HS-27A (cell line): Measurements from ENCODE around the gene CDC5L.
"Not testable (repeated sequence)": the region's sequence is repeated elsewhere in the genome, so short reads cannot be mapped to it uniquely, and the experiment has no call there.

Source experiments
- DNase-seq: peaks from one replicate; pipeline ENCODE4 v3.0.0-alpha.2; 2012; ENCODE audit warnings: low read depth, missing footprints

CDC5L gene

DNA sequence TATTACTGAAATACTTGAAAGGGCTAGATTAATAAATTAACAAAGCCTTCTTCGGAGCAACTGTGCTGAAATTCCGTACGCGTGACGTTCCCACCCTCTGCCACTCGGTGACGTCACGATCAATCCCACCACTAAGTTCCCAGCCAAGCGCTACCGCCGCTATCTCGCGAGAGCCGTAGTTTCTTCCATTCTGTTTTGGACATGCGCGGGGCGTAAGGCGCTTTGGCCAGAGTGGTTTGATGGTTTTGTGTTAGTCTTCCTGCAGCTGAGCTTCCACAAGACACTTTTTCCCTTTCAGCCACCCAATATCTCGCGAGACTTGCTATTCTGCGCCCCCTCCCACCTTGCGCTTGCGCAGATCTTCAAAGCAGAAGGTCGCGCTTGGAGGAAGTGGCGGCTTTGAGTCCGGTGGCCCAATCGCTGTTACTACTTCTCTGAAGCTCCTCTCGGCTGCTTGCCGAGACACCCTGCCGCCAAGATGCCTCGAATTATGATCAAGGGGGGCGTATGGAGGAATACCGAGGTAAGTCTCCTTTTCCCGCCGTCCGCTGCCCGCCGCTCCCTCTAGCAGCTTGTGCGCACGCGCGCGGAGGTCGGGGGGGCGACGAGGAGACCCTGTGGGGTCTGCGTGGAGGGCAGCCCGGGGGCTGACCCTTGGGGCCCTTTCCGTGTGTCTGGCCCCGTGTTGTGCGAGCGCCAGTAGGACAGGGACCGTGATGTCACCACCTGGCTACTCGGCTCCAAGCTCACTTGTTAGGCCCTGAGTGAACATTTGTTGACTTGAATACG, at the start of gene CDC5L:
Gene CDC5L (plus strand): TSS at position 361 of the 789 bp plus-strand sequence. CDS start 118 bp downstream, at position 479.
- peak; percentile 99 for DNase-seq

DNA sequence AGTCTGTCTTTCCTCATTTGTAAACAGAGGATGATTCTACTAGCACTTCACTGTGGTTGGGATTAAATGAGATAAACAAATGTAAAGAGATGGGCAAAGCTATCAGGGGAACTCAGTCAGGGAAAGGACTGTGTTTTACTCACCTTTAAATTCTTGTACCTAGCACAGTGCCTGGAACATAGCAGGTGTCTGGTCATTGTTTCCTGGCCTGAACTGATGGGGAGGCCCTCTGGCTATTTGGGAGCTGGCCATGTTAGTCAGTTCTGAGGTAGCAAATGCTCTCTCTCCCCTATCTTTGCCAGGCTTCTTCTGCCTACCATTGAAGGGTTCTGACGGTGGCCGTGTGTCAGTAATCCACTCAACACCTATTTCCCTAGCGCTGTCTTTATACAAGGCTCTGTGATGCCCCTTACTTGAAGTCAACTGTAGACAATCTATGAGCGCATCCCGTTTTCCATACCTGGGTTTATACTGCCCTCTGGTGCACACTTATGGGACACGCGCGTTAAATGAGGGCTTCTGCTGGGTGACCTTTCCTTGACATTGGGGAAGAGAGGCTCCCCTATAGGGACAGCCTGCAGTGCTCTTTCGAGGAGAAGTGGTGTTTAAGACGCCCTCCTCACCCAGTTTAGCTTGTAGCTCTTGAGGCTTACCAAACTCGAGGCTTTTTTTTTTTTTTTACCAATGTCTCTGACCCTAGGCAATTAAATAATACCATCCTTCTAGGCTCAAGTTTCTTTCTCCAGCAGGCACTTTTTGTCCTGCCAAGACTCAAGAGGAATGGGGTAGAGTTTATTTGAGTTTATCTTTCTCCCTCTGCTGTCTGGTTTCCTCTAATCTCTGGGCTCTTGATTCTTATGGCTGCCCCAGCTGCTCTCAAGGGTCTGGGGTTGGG, 49.0 kb upstream of the CDC5L start:
- peak; percentile 36 for DNase-seq

DNA sequence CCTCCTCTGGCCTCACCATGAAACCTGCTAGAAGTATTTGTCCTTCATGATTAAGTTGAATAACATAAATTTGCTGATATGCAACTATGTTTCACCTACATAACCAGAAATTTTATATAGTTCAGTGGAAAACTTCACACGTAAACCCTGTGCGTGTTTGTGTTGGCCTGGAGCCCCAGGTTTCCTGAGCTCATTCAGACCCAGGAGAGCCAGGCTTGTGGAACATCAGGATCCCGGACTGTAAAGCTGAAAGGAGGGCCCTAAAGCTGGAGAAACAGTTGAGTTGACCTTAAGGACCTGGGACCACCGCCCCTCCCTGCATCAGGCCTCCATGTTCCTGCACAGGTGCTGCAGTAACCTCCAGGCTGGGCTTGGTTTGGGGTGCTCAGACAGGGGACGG, 48.2 kb upstream of the CDC5L start:
- no peak for DNase-seq

DNA sequence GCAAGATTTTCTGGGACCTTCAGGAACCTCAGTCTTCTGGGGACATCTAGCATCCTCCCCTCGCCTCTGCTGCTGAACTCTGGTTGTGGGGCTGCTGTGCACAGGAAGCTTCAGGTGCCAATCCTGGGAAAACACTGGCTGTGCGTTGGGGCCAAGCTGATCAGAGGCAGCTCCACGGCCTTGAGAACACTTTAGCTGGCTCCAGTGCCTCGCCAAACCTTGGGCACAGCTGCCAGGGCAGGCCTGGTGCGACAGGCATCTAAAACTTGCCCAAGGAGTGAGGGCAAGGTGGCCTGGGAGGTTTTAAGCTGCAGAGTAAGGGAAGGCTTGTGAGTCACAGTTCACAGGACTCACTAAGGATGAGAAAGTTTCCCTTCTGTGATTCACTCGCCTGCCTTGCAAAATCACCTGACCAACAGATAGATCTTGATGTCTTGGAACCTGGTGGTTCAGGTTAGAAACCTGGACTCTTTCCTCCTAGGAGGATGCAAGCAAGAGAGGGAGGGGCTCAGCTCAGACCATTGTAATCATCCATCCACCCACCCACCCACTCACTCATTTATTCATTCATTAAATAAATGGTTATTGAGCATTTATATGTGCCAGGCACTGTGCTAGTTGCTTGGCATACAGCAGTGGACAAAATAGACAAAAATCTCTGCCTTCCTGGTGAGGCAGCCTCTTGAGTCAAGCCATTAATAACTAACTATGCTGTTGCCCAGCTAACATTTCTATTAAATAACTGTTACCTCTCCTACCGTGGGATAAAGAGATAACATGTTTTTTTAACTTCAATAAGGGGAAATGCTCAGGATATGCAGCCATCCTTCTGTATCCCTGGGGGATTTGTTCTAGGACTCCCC, 47.5 kb upstream of the CDC5L start:
- DNase-seq, result no peak

DNA sequence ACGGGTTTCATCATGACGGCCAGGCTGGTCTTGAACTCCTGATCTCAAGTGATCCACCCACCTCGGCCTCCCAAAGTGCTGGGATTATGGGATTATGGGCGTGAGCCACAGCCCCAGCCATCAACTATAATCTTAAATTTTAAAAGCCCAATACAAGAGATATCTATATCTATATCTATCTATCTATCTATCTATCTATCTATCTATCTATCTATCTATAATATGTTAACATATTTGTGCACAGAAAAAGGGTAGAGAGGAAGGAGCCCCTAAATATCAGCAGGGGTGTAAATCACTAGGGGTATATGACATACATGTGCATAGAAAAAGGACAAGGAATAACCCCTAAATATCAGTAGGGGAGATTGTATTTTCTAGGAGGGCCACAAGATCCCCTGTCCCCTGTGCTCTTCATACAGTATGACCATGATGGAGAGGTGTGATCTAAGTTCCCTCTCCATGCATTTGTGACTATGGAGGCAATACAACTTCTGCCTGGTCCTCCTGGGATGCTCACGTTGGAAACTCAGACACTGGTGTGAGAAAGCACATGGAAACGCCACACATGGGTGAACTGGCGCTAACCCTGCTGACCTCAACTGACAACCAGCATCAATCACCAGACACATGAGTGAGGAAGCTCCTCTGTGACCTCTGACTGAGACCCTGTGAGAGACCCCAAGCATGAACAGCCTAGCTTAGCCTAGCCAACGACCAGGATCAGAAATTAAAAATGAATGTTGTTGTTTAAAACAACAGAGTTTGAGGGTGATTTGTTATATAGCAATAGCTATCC, 46.2 kb upstream of the CDC5L start:
- DNase-seq, result no peak

DNA sequence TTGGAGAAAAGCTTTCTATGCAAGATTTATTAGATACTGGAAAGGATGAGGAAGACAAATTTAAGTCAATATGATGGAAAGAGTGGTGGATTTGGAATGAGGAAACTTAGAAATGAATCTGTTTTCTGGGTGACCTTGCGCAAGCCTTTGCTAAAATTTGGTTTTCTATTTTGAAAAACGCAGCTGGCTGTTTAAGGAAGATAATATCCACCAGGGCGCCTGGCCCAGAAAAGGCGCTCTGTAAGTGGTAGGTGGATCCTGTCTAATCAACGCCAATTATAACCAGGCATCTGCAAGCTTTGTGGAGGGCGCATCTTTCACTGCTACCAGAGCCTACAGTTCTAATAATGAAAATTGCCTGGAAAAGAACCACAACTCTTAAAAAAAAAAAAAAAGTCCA, 45.5 kb upstream of the CDC5L start:
- DNase-seq, result no peak

DNA sequence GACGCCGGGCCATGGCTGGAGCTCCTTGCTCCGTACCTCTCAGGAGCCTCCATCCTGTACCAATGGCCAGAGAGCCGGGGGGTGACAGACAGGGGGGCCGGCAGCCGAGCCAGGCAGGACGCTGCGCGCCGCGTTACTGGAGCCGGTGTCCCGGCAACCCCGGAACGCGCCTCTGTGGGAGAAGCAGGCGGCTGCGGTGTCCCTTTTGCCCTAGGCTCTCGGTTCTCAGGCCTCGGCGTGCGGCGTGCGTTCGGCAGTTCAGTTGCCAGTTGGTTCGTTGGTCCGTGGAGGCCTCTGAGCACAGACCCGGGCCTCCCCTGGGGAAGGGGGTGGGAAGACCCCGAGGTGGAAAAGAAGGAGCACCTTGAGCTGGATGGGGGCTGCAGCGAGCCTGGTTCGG, 45.0 kb upstream of the CDC5L start, which contains the start of gene SPATS1:
Gene SPATS1 (plus strand): TSS at position 162 of the 400 bp plus-strand sequence. CDS start 446 bp downstream, outside the sequence.
- no peak for DNase-seq

DNA sequence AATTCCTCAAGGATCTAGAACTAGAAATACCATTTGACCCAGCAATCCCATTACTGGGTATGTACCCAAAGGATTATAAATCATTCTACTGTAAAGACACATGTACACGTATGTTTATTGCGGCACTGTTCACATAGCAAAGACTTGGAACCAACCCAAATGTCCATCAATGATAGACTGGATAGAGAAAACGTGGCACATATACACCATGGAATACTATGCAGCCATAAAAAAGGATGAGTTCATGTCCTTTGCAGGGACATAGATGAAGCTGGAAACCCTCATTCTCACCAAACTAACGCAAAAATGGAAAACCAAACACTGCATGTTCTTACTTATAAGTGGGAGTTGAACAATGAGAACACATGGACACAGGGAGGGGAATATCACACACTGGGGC, 40.7 kb upstream of the CDC5L start:
- DNase-seq, result not testable (repeated sequence)

DNA sequence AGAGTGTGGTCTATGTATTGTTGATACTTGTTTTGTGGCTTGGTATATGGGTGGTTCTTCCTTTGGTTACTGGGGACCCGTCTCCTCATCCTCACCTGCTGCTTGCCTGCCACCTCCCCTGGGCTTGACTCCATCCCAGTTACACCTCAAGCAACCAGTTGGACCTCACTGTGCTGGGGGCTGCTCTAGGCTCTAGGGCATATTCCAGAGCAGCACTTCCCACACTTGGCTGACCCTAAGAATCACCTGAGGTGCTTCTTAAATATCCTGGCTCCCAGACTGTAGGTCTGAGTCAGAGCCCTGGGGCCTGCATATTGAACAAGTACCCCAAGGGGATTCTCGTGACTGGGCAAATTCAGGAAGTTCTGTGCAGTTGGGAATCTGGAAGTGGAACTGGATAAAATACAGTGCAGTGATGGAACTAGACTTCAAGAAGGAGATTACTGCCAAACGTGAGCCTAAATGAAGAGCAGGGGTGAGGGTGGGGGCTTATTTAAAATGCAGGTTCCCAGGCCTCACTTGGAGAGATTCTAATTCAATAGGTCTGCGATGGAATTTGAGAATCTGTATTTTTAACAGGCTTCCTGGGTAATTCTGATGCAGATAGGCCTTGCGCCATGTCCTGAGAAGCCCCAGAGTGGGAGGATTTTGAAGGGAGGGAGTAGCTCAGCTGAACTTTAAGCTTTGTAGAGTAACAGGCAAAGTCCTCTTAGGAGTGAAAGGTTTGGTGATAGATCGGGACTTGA, 37.4 kb upstream of the CDC5L start:
- no peak for DNase-seq

DNA sequence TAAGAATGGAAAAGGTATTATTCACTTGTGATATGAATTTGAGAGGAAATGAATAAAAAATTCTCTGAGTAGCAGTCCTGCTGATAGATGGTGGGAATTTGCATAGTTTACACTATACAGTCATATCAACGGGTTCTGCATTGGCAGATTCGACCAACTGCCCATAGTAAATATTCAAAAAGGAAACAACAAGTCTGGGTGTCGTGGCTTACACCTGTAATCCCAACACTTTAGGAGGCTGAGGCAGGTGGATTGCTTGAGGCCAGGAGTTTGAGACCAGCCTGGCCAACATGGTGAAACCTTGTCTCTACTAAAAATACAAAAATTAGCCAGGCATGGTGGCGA, 36.9 kb upstream of the CDC5L start:
- not testable (repeated sequence) for DNase-seq

DNA sequence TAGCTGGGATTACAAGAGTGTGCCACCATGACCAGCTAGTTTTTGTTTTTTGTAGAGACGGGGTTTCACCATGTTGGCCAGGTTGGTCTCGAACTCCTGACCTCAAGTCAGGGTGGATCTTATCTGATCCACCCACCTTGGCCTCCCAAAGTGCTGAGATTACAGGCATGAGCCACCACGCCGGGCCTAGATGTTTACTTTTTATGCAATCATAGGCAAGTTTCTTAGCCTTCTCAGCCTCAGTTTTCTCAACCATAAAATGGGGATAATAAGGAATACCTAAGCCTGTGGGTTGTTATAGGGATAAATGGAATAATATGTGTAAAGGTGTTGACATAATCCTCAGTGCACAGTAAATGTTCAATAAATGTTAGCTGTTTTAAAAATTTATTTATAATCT, 35.2 kb upstream of the CDC5L start:
- no peak for DNase-seq

DNA sequence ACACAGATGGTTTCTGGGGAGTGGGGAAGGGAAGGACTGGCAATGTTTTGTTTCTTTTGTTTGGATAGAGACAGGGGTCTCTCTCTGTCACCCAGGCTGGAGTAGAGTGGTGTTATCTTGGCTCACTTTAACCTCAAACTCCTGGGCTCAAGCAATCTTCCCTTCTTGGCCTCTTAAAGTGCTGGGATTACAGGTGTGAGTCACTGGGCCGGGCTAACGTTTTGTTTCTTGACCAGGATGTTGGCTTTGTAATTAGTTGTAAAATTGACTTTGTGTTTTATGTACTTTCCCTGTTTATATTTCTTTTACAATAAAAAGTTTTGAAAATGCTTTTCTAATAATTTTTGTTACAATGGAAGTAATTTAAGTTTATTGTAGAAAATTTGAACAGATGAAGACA, 34.2 kb upstream of the CDC5L start:
- DNase-seq, result no peak

DNA sequence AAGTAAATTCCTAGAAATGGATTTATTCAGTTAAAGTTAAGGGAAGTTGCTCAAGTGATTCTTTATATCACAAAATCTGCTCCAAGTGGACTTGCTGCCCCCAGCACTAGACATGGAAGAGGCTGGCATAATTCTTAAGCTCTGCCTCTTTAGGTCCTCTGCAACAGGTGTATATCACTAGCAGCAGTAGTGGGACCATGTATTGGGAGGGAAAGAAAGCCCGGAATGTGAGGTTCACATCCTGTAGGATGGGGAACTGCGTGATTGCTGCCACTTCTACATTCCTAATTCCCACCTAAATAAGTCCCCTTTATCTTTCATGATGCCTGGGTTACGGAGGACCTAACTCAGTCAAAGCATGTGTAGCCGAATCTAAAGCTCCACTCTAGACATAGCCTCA, 31.9 kb upstream of the CDC5L start:
- no peak for DNase-seq

DNA sequence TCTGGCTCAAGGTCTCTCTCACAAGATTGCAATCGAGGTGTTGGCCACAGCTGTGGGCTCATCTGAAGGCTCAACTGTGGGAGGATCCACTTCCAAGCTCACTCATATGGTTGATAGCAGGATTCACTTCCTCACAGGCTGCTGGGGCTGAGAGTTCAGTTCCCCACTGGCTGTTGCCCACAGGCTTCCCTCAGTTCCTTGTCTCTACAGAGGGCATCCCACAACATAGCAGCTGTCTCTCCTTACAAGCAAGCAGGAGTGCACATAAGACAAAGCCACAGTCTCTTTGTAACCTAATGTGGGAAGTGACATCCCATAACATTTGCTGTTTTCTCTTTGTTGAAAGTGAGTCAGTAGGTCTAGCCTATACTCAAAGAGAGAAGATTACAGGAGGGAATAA, 31.0 kb upstream of the CDC5L start:
- DNase-seq, result no peak

DNA sequence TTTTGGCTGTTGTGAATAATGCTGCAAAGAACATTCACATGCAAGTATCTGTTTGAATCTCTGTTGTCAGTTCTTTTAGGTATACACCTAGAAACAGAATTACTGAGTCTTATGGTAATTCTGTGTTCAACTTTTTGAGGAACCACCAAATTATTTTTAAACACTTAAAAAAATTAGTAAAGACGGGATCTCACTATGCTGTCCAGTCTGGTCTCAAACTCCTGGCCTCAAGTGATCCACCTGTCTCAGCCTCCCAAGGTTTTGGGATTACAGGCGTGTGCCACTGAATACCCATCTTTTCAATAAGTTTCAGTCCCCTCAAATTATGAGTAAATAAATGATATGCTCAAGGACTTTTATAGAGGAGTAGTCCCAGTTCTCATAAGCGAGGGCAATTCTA, 27.5 kb upstream of the CDC5L start:
- DNase-seq, result no peak

DNA sequence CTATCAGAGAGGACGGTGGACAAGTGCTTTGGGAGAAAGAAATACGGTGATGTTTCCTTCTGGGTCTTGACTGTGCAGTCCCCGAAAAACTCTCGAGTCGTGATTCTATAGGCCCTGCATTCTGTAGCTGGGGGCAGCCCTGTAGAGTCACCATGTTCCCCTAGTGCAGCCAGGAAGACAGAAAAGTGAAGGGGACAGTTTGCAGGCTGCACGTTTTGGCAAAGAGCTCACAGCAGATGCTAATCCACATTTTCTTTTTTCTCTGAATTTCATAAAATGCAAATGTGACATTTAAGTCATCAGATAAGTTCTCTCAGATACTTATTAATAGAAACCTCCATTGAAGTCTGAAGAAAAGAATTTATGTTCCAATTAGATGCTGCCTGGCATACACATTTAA, 25.6 kb upstream of the CDC5L start:
- DNase-seq, result no peak

DNA sequence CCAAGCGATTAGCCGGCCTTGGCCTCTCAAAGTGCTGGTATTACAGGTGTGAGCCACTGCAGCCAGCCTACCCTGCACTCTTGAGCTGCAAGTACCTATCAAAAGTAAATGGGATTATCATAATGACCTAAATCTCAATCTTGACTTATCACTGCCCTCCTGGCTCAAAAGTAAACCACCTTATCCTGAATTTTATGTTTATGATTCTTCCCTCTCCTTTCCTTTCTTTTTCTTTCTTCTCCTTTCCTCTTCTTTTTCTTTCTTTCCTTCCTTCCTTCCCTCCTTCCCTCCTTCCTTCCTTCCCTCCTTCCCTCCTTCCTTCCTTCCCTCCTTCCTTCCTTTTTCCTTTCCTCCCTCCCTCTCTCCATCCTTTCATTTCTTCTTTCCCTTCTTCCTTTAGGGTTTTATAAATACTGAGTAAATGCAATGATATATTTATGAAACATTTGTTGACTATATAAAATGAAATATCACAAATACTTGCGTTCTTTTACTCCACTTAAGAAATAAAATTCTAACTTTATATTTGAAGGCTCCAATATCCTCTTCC, 24.1 kb upstream of the CDC5L start:
- DNase-seq, result no peak

DNA sequence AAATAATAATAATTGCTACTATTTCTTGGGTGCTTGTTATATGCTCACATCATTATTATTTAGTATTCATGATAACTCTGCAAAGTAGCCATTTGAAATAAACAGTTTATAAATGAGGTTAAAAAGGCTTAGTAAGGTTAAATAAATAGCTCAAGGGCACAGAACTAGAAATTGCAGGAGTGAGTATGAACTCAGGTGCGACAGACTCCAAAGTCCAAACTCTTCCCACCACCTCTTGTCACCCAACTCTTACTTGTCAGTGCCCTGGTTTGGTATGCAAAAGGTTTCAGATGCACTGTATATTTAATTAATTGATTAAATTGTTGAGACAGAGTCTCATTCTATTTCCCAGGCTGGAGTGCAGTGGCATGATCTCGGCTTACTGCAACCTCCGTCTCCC, 20.7 kb upstream of the CDC5L start:
- no peak for DNase-seq

DNA sequence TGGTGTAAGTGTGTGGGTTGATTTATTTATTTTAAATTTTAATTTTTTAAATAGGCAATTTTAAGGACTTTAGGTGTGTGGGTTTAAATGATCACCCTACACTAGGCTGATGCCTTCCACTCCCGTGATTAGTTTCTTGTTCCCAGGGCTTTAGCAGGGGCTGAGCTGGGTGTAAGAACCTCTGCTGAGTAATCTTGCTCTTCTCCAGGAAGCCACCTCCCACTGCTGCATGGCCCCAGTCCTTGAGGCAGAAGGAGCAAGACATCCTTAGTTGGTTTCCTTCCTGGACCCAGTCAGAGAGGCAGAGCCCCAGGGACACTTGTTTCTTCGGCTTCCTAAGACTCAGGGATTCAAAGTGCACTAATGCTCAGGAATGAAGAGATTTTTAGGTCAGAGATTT, 19.8 kb upstream of the CDC5L start:
- no peak for DNase-seq

DNA sequence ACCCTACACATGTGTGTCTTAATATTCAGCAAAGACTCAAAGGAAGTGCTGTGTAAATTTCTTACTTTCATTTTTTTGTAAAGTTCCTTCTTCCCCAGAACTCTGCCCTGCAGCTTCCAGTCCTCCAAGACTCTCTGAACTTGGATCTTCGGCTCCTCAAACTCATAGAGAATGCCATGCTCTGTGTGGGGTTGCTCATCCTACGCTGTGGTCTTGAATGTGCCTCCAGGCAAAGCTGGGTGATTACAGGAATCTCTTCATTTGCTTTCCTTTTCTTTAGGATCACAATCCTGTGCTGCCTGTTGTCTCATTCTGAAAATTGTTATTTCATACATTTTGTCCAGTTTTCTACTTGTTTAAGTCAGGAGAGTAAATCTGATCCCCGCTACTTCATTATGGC, 14.5 kb upstream of the CDC5L start:
- DNase-seq, result no peak
